Upper lobe of right lung (tissue), 1 donor: Measurements from ENCODE around the gene MDM2. TPM values are rescaled to one million over a fixed set of nuclear protein-coding genes. Genes with fewer than 3 reads are reported as not detected.
"Not testable (repeated sequence)": the region's sequence is repeated elsewhere in the genome, so short reads cannot be mapped to it uniquely, and the experiment has no call there.

ENCODE experiments used
- ATAC-seq: fragments of 200-7000 bp; cut with Tn5 transposase; one replicate; pipeline ENCODE4 v1.9.1; 2020; ENCODE audit warnings: mild to moderate bottlenecking, moderate library complexity
- DNase-seq: peaks from one replicate; pipeline ENCODE4 v3.0.0-alpha.2; 2020
- H3K27ac ChIP-seq: fragments of 200-600 bp; one replicate; pipeline ENCODE4 v1.8.0; 2022
- H3K27me3 ChIP-seq: fragments of 200-600 bp; one replicate; pipeline ENCODE4 v1.8.0; 2022; ENCODE audit warnings: mild to moderate bottlenecking
- H3K36me3 ChIP-seq: fragments of 200-600 bp; one replicate; pipeline ENCODE4 v1.8.0; 2022
- H3K4me1 ChIP-seq: fragments of 200-600 bp; one replicate; pipeline ENCODE4 v1.8.0; 2022
- H3K4me3 ChIP-seq: fragments of 200-600 bp; one replicate; pipeline ENCODE4 v1.8.0; 2022; ENCODE audit warnings: mild to moderate bottlenecking
- H3K9me3 ChIP-seq: fragments of 200-600 bp; one replicate; pipeline ENCODE4 v1.8.0; 2022
- CTCF ChIP-seq: fragments of 200-600 bp; IDR thresholded peaks from one replicate; pipeline ENCODE4 v1.8.0; 2022; ENCODE audit warnings: antibody characterized with exemption
- intact Hi-C: fragments of 100-400 bp; cut with DNase I; formaldehyde crosslinking; loops from one replicate; pipeline ENCODE4 v1.11.0; 2022
- total RNA-seq: library from RNA; stranded (reverse); fragmentation: NEBNext Ultra II Directional; extraction: Animal tissue kit (Norgen Biotek cat#: 25700); gene quantifications from one replicate; pipeline ENCODE4 v1.2.1, GENCODE V29; 2021
- donor health status: DM: no; HTN: yes; CAD: no; lungs with severe emphysema.

Gene MDM2
- total RNA-seq, 1 donor from 2014 or later = 198 TPM

- intact Hi-C loops = no loop called here
- Histone ChIP-seq H3K4me1 (no peaks in the 10 kb centered on the region), H3K4me3 (no peak overlapping the region), H3K27me3 (no peaks in the 10 kb centered on the region), H3K9me3 (no peaks in the 10 kb centered on the region), H3K36me3 (peaks cover 33% of the 10 kb centered on the region), H3K27ac (no peak overlapping the region)
- no peak for ATAC-seq
- no peak for DNase-seq
- TF ChIP-seq CTCF = no peak
Observed at GRCh38 chr12:68855771-68856170, 47.8 kb downstream of the MDM2 start.

- Histone ChIP-seq H3K27me3 (no peaks in the 10 kb centered on the region), H3K36me3 (peaks cover 33% of the 10 kb centered on the region), H3K27ac (no peak overlapping the region), H3K4me3 (no peak overlapping the region), H3K4me1 (no peaks in the 10 kb centered on the region), H3K9me3 (no peaks in the 10 kb centered on the region)
- no peak for DNase-seq
- TF ChIP-seq CTCF = no peak
- ATAC-seq = no peak
- intact Hi-C loops = no loop called here
Observed at GRCh38 chr12:68856510-68856909, 48.5 kb downstream of the MDM2 start.

- no peak for TF ChIP-seq CTCF
- Histone ChIP-seq H3K4me3 (no peak overlapping the region), H3K36me3 (peaks cover 47% of the 10 kb centered on the region), H3K9me3 (no peaks in the 10 kb centered on the region), H3K27me3 (no peaks in the 10 kb centered on the region), H3K4me1 (no peaks in the 10 kb centered on the region), H3K27ac (no peak overlapping the region)
- DNase-seq (no peak), ATAC-seq (no peak)
- intact Hi-C loops = loop anchor here (10.0 kb wide), 1 partner anchor 213 kb away; no protein-coding TSS in a partner anchor
Observed at GRCh38 chr12:68861890-68862289, 53.9 kb downstream of the MDM2 start.

GRCh38 chr12:68863109-68863770, 55.3 kb downstream of the MDM2 start:
- intact Hi-C loops = loop anchor here (10.0 kb wide), 1 partner anchor 212 kb away; no protein-coding TSS in a partner anchor
- H3K4me1 ChIP-seq = no peaks in the 10 kb centered on the region
- ATAC-seq = no peak

GRCh38 chr12:68863886-68864454, 56.0 kb downstream of the MDM2 start:
- DNase-seq, H3K27ac ChIP-seq, H3K4me3 ChIP-seq, H3K4me1 ChIP-seq, H3K9me3 ChIP-seq, H3K27me3 ChIP-seq: not testable (repeated sequence)
- H3K36me3 ChIP-seq = peaks cover 41% of the 10 kb centered on the region
- peak; percentile 79 for ATAC-seq
- peak; percentile 64 for TF ChIP-seq CTCF
- intact Hi-C loops = loop anchor here (10.0 kb wide), 1 partner anchor 211 kb away; no protein-coding TSS in a partner anchor

More at GRCh38 chr12:68863109-68863770, 55.3 kb downstream of the MDM2 start:
- Histone ChIP-seq H3K4me3 (no peak overlapping the region), H3K9me3 (no peaks in the 10 kb centered on the region), H3K27me3 (no peaks in the 10 kb centered on the region), H3K27ac (no peak overlapping the region), H3K36me3 (peaks cover 40% of the 10 kb centered on the region)
- TF ChIP-seq CTCF = no peak
- no peak for DNase-seq
